Left lung (tissue), 10 donors: Measurements from ENCODE around the gene PELI1. TPM values are rescaled to one million over a fixed set of nuclear protein-coding genes. Genes with fewer than 3 reads are reported as not detected.

Experiments
- ATAC-seq: fragments of 200-7000 bp; cut with Tn5 transposase; one replicate; pipeline ENCODE4 v1.9.1; 2020; ENCODE audit warnings: moderate library complexity
- DNase-seq, 4 donors: peaks; one replicate each; pipeline ENCODE4 v3.0.0-alpha.2; 2013 to 2020
- H3K27ac ChIP-seq, 2 donors: fragments of 200-600 bp; sonication (generic) in 1 of 2; one replicate each; pipeline versions ENCODE4 v1.5.0 to v1.8.0; 2020 to 2021
- H3K27me3 ChIP-seq, 2 donors: fragments of 200-600 bp; sonication (generic) in 1 of 2; one replicate each; pipeline versions ENCODE4 v1.5.0 to v1.8.0; 2020 to 2021
- H3K36me3 ChIP-seq, 2 donors: fragments of 200-600 bp; sonication (generic) in 1 of 2; one replicate each; pipeline versions ENCODE4 v1.5.0 to v1.8.0; 2020 to 2021
- H3K4me1 ChIP-seq, 2 donors: fragments of 200-600 bp; one replicate each; pipeline ENCODE4 v1.8.0; 2021
- H3K4me3 ChIP-seq, 2 donors: fragments of 200-600 bp; sonication (generic) in 1 of 2; one replicate each; pipeline versions ENCODE4 v1.5.0 to v1.8.0; 2020 to 2021; ENCODE audit warnings: mild to moderate bottlenecking in 1 of 2
- H3K9me3 ChIP-seq, 2 donors: fragments of 200-600 bp; sonication (generic) in 1 of 2; one replicate each; pipeline versions ENCODE4 v1.5.0 to v1.8.0; 2020 to 2021
- intact Hi-C, 2 donors: fragments of 100-400 bp; cut with DNase I; formaldehyde crosslinking; loops; one replicate each; pipeline versions ENCODE4 v1.11.2 to v1.14.2; 2022
- polyA plus RNA-seq, 6 donors: library from polyadenylated mRNA; unstranded; fragments of 120-200 nt; gene quantifications; one replicate each; pipeline ENCODE4 v1.2.1, GENCODE V29; 2013; ENCODE audit not compliant: insufficient read length in 6 of 6
- total RNA-seq, 2 donors: library from RNA; stranded (reverse); fragmentation: NEBNext Ultra II Directional; extraction: Animal tissue kit (Norgen Biotek cat#: 25700); gene quantifications; one replicate each; pipeline ENCODE4 v1.2.1, GENCODE V29; 2021
- TF ChIP-seq, protein P1 (sequence below), 2 donors: fragments of 200-600 bp; sonication (generic) in 1 of 2; IDR thresholded peaks; one replicate each; pipeline versions ENCODE4 v1.5.0 to v1.8.0; 2021; ENCODE audit warnings: antibody characterized with exemption in 2 of 2
- donor health status: DM: no; HTN: yes; CAD: no.
- donor health status: DM: no; HTN: no; CAD: no.

PELI1 gene
- total and polyA plus RNA-seq, 8 donors = 32.0 to 41.3 (median 34.6) TPM

DNA sequence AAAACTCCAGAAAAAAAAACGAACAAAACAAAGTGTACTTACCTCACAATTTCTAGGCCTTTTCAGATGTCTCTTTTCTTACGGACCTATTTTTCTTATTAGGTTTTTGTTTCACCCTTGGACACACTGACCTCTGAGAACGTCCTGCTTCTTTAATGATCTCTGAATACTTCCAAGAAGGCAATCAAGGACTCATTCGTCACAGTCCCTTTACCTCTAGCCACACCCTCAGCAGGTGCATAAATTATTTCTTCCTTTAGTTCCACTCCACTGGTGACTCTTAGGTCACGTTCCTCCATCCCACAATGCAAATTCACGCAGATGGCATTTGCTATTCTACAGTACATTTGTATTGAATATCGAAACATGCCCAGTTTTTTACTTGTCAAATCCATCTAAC, 21.9 kb downstream of the PELI1 start:
- no peak overlapping the region for H3K4me3 ChIP-seq
- H3K27me3 ChIP-seq = no peaks in the 10 kb centered on the region
- ATAC-seq (no peak), DNase-seq (no peak)
- peaks cover 0 to 42% of the 10 kb centered on the region in 2 donors for H3K4me1 ChIP-seq
- TF ChIP-seq, protein P1, sequence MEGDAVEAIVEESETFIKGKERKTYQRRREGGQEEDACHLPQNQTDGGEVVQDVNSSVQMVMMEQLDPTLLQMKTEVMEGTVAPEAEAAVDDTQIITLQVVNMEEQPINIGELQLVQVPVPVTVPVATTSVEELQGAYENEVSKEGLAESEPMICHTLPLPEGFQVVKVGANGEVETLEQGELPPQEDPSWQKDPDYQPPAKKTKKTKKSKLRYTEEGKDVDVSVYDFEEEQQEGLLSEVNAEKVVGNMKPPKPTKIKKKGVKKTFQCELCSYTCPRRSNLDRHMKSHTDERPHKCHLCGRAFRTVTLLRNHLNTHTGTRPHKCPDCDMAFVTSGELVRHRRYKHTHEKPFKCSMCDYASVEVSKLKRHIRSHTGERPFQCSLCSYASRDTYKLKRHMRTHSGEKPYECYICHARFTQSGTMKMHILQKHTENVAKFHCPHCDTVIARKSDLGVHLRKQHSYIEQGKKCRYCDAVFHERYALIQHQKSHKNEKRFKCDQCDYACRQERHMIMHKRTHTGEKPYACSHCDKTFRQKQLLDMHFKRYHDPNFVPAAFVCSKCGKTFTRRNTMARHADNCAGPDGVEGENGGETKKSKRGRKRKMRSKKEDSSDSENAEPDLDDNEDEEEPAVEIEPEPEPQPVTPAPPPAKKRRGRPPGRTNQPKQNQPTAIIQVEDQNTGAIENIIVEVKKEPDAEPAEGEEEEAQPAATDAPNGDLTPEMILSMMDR (IDR thresholded peaks at IDR 0.05) = no peak
- intact Hi-C loops = no loop called here
- peaks cover 0 to 4% of the 10 kb centered on the region in 2 donors for H3K36me3 ChIP-seq
- H3K27ac ChIP-seq = no peak overlapping the region
- H3K9me3 ChIP-seq = no peaks in the 10 kb centered on the region

DNA sequence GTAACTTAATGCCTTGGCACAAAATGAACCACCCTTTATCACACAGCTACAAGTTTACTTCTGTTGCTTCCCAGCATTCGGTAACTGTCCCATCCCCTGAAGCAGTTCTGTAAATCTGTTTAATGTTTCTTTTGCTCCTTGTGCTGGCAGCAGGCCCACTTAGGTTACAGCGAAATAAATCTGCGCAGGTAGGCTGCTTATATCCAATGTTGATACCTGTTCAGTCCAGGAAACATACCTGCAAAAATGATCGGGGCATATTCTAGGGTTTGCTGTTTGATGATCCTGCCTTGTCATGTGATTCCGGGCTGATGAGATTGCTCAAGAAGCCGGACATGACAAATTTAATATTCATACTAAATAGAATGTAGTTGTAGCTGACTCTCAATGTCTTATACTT, 23.3 kb downstream of the PELI1 start:
- H3K4me3 ChIP-seq = no peak overlapping the region
- DNase-seq (no peak), ATAC-seq (no peak)
- no peaks in the 10 kb centered on the region for H3K9me3 ChIP-seq
- TF ChIP-seq, protein P1 (IDR thresholded peaks at IDR 0.05) = no peak
- H3K27me3 ChIP-seq = no peaks in the 10 kb centered on the region
- intact Hi-C loops = no loop called here
- H3K36me3 ChIP-seq = peaks cover 0 to 4% of the 10 kb centered on the region in 2 donors
- no peak overlapping the region for H3K27ac ChIP-seq
- peaks cover 0 to 56% of the 10 kb centered on the region in 2 donors for H3K4me1 ChIP-seq

DNA sequence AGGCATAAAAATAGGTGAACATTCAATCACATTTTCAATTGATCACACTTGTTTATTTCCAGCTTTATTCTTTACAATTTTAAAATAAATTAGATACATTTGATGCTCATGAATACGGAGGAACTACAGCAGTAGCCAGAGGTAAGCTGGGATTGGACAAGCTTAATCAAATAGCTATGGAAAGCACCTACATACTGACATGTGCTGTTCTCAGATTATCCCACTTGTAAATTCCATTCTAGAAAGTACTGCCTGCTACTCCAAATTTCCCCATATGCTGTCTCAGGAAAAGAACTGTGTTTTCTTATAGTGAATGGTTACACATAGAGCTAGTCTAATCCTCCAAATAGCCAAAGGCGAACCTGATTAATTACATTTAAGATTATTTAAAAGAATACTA, 24.2 kb downstream of the PELI1 start:
- ATAC-seq (peak; percentile 54), DNase-seq (no peak)
- Histone ChIP-seq H3K36me3 (peaks cover 0 to 4% of the 10 kb centered on the region in 2 donors), H3K4me3 (no peak overlapping the region), H3K27ac (peak overlapping the region; percentile 28 to 40), H3K9me3 (no peaks in the 10 kb centered on the region), H3K27me3 (no peaks in the 10 kb centered on the region), H3K4me1 (peaks cover 8 to 65% of the 10 kb centered on the region in 2 donors)
- TF ChIP-seq, protein P1 (IDR thresholded peaks at IDR 0.05) = no peak
- intact Hi-C loops = no loop called here

DNA sequence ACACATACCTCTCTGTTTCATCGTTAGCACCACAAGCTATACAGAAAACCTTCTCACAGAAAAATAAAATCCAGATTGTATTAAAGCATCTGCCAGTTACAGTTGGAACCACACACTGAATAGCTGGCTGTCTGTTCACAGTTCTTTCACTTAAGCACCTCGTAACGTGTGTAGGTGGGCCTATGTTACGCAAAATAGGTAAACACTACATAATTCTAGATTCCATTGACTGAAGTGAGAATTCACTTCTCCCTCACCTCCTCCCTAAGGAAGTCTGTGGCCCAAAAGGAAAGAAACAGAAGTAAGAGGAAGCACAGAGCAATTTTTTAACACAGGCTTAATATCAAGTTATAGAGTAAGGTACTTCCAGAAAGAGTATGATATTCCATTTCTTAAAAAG, 24.9 kb downstream of the PELI1 start:
- ATAC-seq = peak; percentile 90
- TF ChIP-seq, protein P1 (IDR thresholded peaks at IDR 0.05) = no peak
- Histone ChIP-seq H3K27me3 (no peaks in the 10 kb centered on the region), H3K36me3 (peaks cover 0 to 4% of the 10 kb centered on the region in 2 donors), H3K4me3 (no peak overlapping the region), H3K9me3 (no peaks in the 10 kb centered on the region), H3K4me1 (peaks cover 13 to 72% of the 10 kb centered on the region in 2 donors), H3K27ac (peak overlapping the region; percentile 28 to 40)
- intact Hi-C loops = no loop called here
- DNase-seq = peak in 1 of 4 donors; percentile 53

DNA sequence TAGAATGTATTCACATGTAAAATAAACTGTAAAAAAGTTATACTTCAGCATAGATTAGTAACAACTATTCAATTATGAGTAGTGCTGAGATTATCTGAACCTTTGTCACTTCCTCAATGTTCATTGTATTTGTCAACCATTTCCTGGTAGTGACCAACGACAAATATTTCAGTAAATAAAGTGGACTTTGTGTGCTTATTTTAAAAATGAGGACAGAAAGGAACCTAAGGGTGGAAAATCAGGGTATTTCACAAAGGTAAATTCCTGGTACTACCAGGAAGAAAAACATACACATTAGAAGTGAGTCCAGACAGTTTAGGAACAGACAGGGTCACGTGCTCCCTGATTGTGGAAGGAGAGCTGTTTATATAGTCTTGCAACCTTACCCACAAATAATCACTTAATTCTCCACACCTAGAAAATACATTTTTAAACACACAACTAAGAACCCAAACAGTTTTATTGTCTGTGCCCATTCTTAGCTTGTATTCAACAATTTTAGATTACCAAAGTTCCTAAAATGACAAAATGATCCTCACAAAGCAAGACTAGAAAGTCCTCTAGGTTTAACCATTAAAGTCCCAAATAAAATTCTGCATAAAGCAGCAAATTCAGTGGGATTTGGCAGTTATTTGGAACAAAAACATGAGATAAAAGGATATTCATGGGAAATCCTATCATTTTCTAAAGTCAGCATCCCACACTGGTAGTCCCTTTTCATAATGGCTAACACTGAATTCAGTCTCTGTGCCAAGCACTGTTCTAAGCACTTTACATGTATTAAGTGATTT, 28.2 kb downstream of the PELI1 start:
- ATAC-seq (peak; percentile 11), DNase-seq (no peak)
- H3K4me1 ChIP-seq = peaks cover 37 to 99% of the 10 kb centered on the region in 2 donors
- H3K9me3 ChIP-seq = no peaks in the 10 kb centered on the region
- intact Hi-C loops = no loop called here
- no peaks in the 10 kb centered on the region for H3K27me3 ChIP-seq
- no peaks in the 10 kb centered on the region for H3K36me3 ChIP-seq
- H3K4me3 ChIP-seq = no peak overlapping the region
- TF ChIP-seq, protein P1 (IDR thresholded peaks at IDR 0.05) = no peak
- H3K27ac ChIP-seq = peak overlapping the region; percentile 22 to 83
